ENCODE data around the gene VSTM5. TPM values are rescaled to one million over a fixed set of nuclear protein-coding genes. Genes with fewer than 3 reads are reported as not detected.

The VSTM5 gene
- total RNA-seq, 1 donor from 2014 or later: not detected

DNA sequence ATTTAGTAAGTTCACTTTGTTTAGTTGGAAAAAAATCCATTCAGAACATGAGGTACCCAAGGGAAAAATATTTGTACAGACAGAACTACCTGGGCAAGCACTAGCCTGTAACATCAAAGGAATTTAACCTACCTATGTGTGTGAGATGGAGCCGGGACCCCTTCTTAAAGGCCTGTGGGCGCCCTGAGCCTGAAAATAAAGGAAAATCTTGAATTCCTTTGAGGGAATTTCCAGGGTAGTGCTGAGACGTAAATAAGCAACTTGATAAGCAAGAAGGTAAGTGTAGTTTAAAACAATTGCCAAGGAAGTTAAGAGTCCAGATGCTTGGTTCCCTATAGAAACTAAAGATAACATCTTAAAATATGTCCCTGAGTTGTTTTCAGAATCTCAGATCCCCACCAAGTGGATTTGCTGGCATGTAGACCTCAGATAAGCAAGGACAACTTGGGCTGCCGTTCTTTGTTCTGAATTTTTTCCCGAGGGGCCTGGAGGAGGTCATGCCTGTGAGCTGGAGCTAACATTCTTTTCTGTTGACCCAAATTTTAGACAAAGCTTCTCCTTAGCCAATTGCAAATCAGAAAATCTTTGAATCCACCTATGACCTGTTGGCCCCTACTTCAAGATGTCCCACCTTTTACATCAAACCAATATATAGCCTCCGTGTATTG is 35.3 kb downstream of the VSTM5 start:
- Mint-ChIP-seq H3K4me1 (ENCODE audit: low read depth) (no peaks in the 10 kb centered on the region), H3K27ac (no peak overlapping the region), H3K36me3 (ENCODE audit: low read depth) (peaks cover 51% of the 10 kb centered on the region), H3K27me3 (ENCODE audit: low read depth) (no peaks in the 10 kb centered on the region), H3K4me3 (ENCODE audit: low read depth) (no peak overlapping the region), H3K9me3 (no peaks in the 10 kb centered on the region)
- intact Hi-C loops (cut with micrococcal nuclease): no loop called here
- DNase-seq (ENCODE audit: low spot score): no peak

DNA sequence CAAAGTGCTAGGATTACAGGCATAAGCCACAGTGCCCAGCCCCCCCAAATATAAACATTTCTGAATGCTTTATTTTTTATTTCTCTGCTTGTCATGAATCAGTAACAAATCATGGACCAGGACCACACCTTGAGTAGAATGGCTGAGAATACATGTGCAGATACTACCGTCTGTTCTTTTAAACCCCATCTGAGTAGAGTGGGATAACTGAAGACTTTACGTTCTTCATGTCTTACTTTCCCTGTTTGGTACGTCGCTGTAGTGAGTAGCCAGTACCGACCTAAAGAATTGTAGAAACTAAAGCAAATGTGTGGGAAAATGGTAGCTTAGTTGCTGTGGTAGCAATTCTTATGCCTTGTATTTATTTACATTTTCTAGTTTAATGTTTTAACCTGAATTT is 36.4 kb downstream of the VSTM5 start:
- no peak overlapping the region for H3K27ac Mint-ChIP-seq
- intact Hi-C loops (cut with micrococcal nuclease): no loop called here
- no peak overlapping the region for H3K4me3 Mint-ChIP-seq (ENCODE audit: low read depth)
- H3K27me3 Mint-ChIP-seq (ENCODE audit: low read depth): no peaks in the 10 kb centered on the region
- H3K36me3 Mint-ChIP-seq (ENCODE audit: low read depth): peaks cover 57% of the 10 kb centered on the region
- no peaks in the 10 kb centered on the region for H3K4me1 Mint-ChIP-seq (ENCODE audit: low read depth)
- DNase-seq (ENCODE audit: low spot score): no peak
- H3K9me3 Mint-ChIP-seq: no peaks in the 10 kb centered on the region

- peaks cover 78% of the 10 kb centered on the region for H3K36me3 Mint-ChIP-seq (ENCODE audit: low read depth)
These were observed 42.4 kb downstream of the VSTM5 start for GRCh38 chr11:93807980-93808379.

GRCh38 chr11:93804879-93805278 is 45.5 kb downstream of the VSTM5 start:
- intact Hi-C loops (cut with micrococcal nuclease): no loop called here
- H3K36me3 Mint-ChIP-seq (ENCODE audit: low read depth): peaks cover 73% of the 10 kb centered on the region
- H3K9me3 Mint-ChIP-seq: no peaks in the 10 kb centered on the region
- no peak overlapping the region for H3K4me3 Mint-ChIP-seq (ENCODE audit: low read depth)
- no peak overlapping the region for H3K27ac Mint-ChIP-seq
- no peak for DNase-seq (ENCODE audit: low spot score)
- no peaks in the 10 kb centered on the region for H3K27me3 Mint-ChIP-seq (ENCODE audit: low read depth)
- H3K4me1 Mint-ChIP-seq (ENCODE audit: low read depth): no peaks in the 10 kb centered on the region

More at GRCh38 chr11:93807980-93808379, 42.4 kb downstream of the VSTM5 start:
- H3K27ac Mint-ChIP-seq: no peak overlapping the region
- no peaks in the 10 kb centered on the region for H3K9me3 Mint-ChIP-seq
- DNase-seq (ENCODE audit: low spot score): no peak
- no peak overlapping the region for H3K4me3 Mint-ChIP-seq (ENCODE audit: low read depth)
- H3K4me1 Mint-ChIP-seq (ENCODE audit: low read depth): no peaks in the 10 kb centered on the region
- intact Hi-C loops (cut with micrococcal nuclease): no loop called here
- H3K27me3 Mint-ChIP-seq (ENCODE audit: low read depth): no peaks in the 10 kb centered on the region

DNA sequence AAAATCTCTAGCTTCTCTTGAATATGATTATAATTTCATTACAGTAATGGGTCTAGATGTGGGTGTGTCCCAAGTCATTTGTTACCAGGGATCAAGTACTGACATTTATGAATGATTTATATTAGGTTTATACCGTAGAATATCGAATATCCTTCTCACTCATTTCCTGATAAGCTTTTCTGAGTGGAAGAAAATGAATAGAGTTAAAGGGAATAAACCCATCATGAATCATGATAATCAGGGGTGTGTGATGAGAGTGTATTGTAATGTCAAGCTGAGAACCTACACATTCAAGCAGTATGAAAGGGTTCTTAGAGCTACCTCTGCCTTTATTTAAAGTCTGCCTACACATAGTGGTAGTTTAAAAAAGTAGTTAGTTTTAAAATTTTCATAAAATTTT is 49.1 kb downstream of the VSTM5 start:
- Mint-ChIP-seq H3K27me3 (ENCODE audit: low read depth) (no peaks in the 10 kb centered on the region), H3K27ac (no peak overlapping the region), H3K4me1 (ENCODE audit: low read depth) (no peaks in the 10 kb centered on the region), H3K4me3 (ENCODE audit: low read depth) (no peak overlapping the region), H3K9me3 (no peaks in the 10 kb centered on the region), H3K36me3 (ENCODE audit: low read depth) (peaks cover 69% of the 10 kb centered on the region)
- DNase-seq (ENCODE audit: low spot score): no peak
- intact Hi-C loops (cut with micrococcal nuclease): no loop called here

GRCh38 chr11:93796441-93797231 is 53.8 kb downstream of the VSTM5 start:
- Mint-ChIP-seq H3K27ac (no peak overlapping the region), H3K4me1 (ENCODE audit: low read depth) (no peaks in the 10 kb centered on the region), H3K4me3 (ENCODE audit: low read depth) (no peak overlapping the region), H3K36me3 (ENCODE audit: low read depth) (peaks cover 71% of the 10 kb centered on the region), H3K9me3 (no peaks in the 10 kb centered on the region), H3K27me3 (ENCODE audit: low read depth) (no peaks in the 10 kb centered on the region)
- DNase-seq (ENCODE audit: low spot score): no peak
- intact Hi-C loops (cut with micrococcal nuclease): no loop called here

DNA sequence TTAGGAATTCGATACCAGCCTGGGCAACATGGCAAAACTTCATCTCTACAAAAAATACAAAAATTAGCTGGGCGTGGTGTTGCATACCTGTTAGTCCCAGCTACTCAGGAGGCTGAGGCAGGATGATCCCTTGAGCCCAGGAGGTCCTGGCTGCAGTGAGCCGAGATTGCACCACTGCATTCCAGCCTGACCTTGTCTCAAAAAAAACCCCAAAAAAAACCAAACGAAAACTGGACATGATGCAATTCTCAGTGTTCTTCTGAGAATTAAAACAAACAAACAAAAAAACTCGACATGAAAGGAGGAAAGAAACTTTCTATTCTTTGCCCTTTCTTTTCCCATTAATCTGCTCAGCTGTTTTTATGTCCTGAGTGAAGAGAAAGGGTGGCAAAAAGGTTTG is 58.9 kb downstream of the VSTM5 start:
- Mint-ChIP-seq H3K4me1 (ENCODE audit: low read depth) (peaks cover 18% of the 10 kb centered on the region), H3K4me3 (ENCODE audit: low read depth) (no peak overlapping the region), H3K27me3 (ENCODE audit: low read depth) (no peaks in the 10 kb centered on the region), H3K9me3 (no peaks in the 10 kb centered on the region), H3K27ac (no peak overlapping the region), H3K36me3 (ENCODE audit: low read depth) (peaks cover 87% of the 10 kb centered on the region)
- no peak for DNase-seq (ENCODE audit: low spot score)
- intact Hi-C loops (cut with micrococcal nuclease): no loop called here

DNA sequence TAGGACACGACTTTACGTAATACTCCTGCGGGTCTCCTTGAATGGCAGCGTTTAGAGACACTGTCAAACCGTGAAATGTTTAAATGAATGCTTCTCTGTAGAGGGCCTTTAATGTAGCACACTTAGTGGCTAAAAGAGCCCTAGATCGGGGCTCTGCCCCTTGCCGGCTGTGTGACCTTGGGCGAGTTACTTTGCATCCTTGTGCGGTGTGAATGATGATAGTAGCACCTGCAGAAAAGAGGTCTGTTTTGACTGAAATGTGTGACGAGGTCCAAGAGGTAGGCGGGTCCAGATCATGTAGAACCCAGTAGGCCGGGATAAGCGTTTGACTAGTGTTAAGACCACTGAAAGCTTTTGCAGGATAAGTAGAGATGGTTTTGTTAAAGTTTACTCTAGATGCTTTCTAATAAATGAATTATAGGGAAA is 65.5 kb downstream of the VSTM5 start:
- DNase-seq (ENCODE audit: low spot score): no peak
- Mint-ChIP-seq H3K4me3 (ENCODE audit: low read depth) (peak overlapping the region; percentile 95), H3K27ac (peak overlapping the region; percentile 89), H3K9me3 (no peaks in the 10 kb centered on the region), H3K4me1 (ENCODE audit: low read depth) (peaks cover 49% of the 10 kb centered on the region), H3K27me3 (ENCODE audit: low read depth) (no peaks in the 10 kb centered on the region), H3K36me3 (ENCODE audit: low read depth) (peaks cover 53% of the 10 kb centered on the region)
- intact Hi-C loops (cut with micrococcal nuclease): loop anchor here (1.0 to 10.0 kb wide), 5 partner anchors 44 to 710 kb away; partner anchors contain the start of genes ANKRD49, C11orf54, CEP295 and MRE11

DNA sequence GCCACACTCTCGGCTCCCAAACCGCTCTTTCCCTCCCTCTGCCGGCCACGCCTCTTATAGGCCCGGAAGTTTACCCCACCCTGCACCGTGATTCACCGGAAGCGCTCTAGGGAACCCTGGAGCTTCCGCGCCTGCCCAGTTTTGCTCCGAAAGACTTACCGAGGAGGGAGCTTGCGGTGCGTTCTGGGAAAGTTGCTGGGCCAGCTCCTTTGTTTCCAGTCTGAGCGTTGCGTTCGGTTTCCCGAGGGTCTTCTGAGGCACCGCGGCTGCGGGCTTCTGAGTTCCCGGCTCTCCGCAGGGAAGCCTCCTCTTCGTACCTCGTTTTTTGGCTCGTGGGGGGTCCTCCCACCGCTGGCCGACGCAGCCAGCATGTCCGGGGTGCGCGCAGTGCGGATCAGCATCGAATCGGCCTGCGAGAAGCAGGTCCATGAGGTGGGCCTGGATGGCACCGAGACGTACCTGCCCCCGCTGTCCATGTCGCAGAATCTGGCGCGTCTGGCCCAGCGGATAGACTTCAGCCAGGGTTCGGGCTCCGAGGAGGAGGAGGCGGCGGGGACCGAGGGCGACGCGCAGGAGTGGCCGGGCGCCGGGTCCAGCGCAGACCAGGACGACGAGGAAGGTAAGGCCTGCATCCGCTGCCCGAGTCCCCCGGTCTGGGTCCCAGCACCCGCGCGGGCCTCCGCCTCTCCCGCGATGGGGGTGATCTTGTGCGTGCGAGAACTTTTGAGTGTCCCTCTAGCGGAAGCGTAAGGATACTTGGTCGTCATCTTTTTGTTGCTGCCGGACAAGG is 66.1 kb downstream of the VSTM5 start, which contains the start of gene MED17:
Gene MED17, plus strand, starts transcription at position 138 of the 790 bp plus-strand sequence. Its CDS starts 232 bp downstream, at position 370.
- intact Hi-C loops (cut with micrococcal nuclease): loop anchor here (1.0 to 10.0 kb wide), 5 partner anchors 43 to 710 kb away; partner anchors contain the start of genes ANKRD49, C11orf54, CEP295 and MRE11
- no peaks in the 10 kb centered on the region for H3K27me3 Mint-ChIP-seq (ENCODE audit: low read depth)
- peaks cover 47% of the 10 kb centered on the region for H3K36me3 Mint-ChIP-seq (ENCODE audit: low read depth)
- DNase-seq (ENCODE audit: low spot score): peak; percentile 85
- H3K9me3 Mint-ChIP-seq: no peaks in the 10 kb centered on the region
- peaks cover 49% of the 10 kb centered on the region for H3K4me1 Mint-ChIP-seq (ENCODE audit: low read depth)
- H3K4me3 Mint-ChIP-seq (ENCODE audit: low read depth): peak within 1 kb of the TSS; percentile 95
- peak within 1 kb of the TSS; percentile 89 for H3K27ac Mint-ChIP-seq

GRCh38 chr11:93783765-93784144 is 66.7 kb downstream of the VSTM5 start:
- Mint-ChIP-seq H3K36me3 (ENCODE audit: low read depth) (peaks cover 41% of the 10 kb centered on the region), H3K9me3 (no peaks in the 10 kb centered on the region), H3K4me3 (ENCODE audit: low read depth) (peak overlapping the region; percentile 95), H3K27me3 (ENCODE audit: low read depth) (no peaks in the 10 kb centered on the region), H3K27ac (peak overlapping the region; percentile 89), H3K4me1 (ENCODE audit: low read depth) (peaks cover 47% of the 10 kb centered on the region)
- no peak for DNase-seq (ENCODE audit: low spot score)
- intact Hi-C loops (cut with micrococcal nuclease): loop anchor here (1.0 to 10.0 kb wide), 5 partner anchors 42 to 711 kb away; partner anchors contain the start of genes ANKRD49, C11orf54, CEP295 and MRE11

GRCh38 chr11:93783362-93783761 is 67.1 kb downstream of the VSTM5 start:
- peak overlapping the region; percentile 95 for H3K4me3 Mint-ChIP-seq (ENCODE audit: low read depth)
- no peaks in the 10 kb centered on the region for H3K27me3 Mint-ChIP-seq (ENCODE audit: low read depth)
- no peaks in the 10 kb centered on the region for H3K9me3 Mint-ChIP-seq
- H3K4me1 Mint-ChIP-seq (ENCODE audit: low read depth): peaks cover 45% of the 10 kb centered on the region
- intact Hi-C loops (cut with micrococcal nuclease): loop anchor here (10.0 kb wide), 2 partner anchors 351 to 711 kb away; partner anchors contain the start of genes ANKRD49 and MRE11
- peak overlapping the region; percentile 89 for H3K27ac Mint-ChIP-seq
- peaks cover 39% of the 10 kb centered on the region for H3K36me3 Mint-ChIP-seq (ENCODE audit: low read depth)
- DNase-seq (ENCODE audit: low spot score): no peak

DNA sequence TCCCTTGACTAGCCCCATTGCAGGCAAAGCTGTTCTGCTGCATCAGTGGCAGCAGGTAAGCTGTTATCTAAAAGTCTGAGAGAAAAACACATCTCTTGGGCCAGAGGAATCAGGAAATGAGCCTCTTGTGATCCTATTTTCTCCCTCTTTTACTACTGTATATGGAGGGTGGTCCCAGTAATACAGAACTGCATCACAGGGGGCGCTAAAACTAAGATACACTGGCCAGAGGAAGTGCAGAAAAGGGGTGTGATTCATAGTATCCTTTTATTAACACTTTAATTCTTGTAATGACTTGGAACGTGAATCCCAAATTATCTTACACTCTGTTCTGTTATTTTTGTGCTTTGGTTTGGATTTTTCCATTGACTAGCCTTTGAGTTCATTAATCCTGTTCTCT is 75.1 kb downstream of the VSTM5 start:
- Mint-ChIP-seq H3K4me1 (ENCODE audit: low read depth) (no peaks in the 10 kb centered on the region), H3K36me3 (ENCODE audit: low read depth) (peaks cover 3% of the 10 kb centered on the region), H3K27me3 (ENCODE audit: low read depth) (no peaks in the 10 kb centered on the region), H3K4me3 (ENCODE audit: low read depth) (no peak overlapping the region), H3K27ac (no peak overlapping the region), H3K9me3 (peaks cover 11% of the 10 kb centered on the region)
- intact Hi-C loops (cut with micrococcal nuclease): no loop called here
- DNase-seq (ENCODE audit: low spot score): no peak

Measured in activated T-helper 2 cell treated with anti-CD3 and anti-CD28 coated beads, Interferon-gamma antibody, Interleukin-2, Interleukin-4, amounts not matched to agents 10 μg/mL and 5 μg/mL and 100 μg/mL, durations not matched to agents 14 hours and 24 hours and 36 hours (primary cell).